GM23338 (cell line): ENCODE measurements around the gene U2SURP. TPM values are rescaled to one million over a fixed set of nuclear protein-coding genes. Genes with fewer than 3 reads are reported as not detected.
A peak's percentile ranks its signal among the peaks of the same experiment; 100 is the strongest.

Source experiments
- ATAC-seq: fragments of 200-7000 bp; cut with Tn5 transposase; 3 replicates; pipeline ENCODE4 v1.9.1; 2020
- DNase-seq: peaks from one replicate; pipeline ENCODE4 v3.0.0-alpha.2; 2015; ENCODE audit warnings: low spot score
- H2AFZ ChIP-seq: fragments of 200-600 bp; sonication (generic); 2 replicates; pipeline ENCODE4 v1.8.0; 2016; ENCODE audit warnings: antibody characterized with exemption, mild to moderate bottlenecking, moderate library complexity
- H3F3A ChIP-seq: fragments of 200-600 bp; sonication (generic); replicated peaks from 2 replicates; pipeline ENCODE4 v1.8.0; 2017; ENCODE audit warnings: antibody characterized with exemption, mixed run types, low read depth
- H3K27ac ChIP-seq: fragments of 200-600 bp; sonication (generic); 2 replicates; pipeline ENCODE4 v1.6.1; 2016; ENCODE audit warnings: low read depth
- H3K27me3 ChIP-seq: fragments of 200-600 bp; sonication (generic); 2 replicates; pipeline ENCODE4 v1.8.0; 2016; ENCODE audit warnings: mild to moderate bottlenecking, mixed run types, moderate library complexity; ENCODE audit not compliant: insufficient read depth
- H3K36me3 ChIP-seq: fragments of 200-600 bp; sonication (generic); 2 replicates; pipeline ENCODE4 v1.8.0; 2016; ENCODE audit warnings: mild to moderate bottlenecking; ENCODE audit not compliant: insufficient read depth
- H3K4me1 ChIP-seq: fragments of 200-600 bp; sonication (generic); 2 replicates; pipeline ENCODE4 v1.8.0; 2016; ENCODE audit warnings: mild to moderate bottlenecking, moderate library complexity; ENCODE audit not compliant: insufficient read depth
- H3K4me2 ChIP-seq: fragments of 200-600 bp; sonication (generic); 2 replicates; pipeline ENCODE4 v1.7.1; 2017; ENCODE audit warnings: mixed run types
- H3K4me3 ChIP-seq: fragments of 200-600 bp; sonication (generic); 2 replicates; pipeline ENCODE4 v1.6.1; 2016; ENCODE audit warnings: mixed run types
- H3K79me2 ChIP-seq: fragments of 200-600 bp; sonication (generic); replicated peaks from 2 replicates; pipeline ENCODE4 v1.8.0; 2017; ENCODE audit warnings: mild to moderate bottlenecking; ENCODE audit not compliant: insufficient read depth
- H3K9me2 ChIP-seq: fragments of 200-600 bp; sonication (generic); 2 replicates; pipeline ENCODE4 v1.8.0; 2017; ENCODE audit not compliant: insufficient read depth
- H4K20me1 ChIP-seq: fragments of 200-600 bp; sonication (generic); replicated peaks from 2 replicates; pipeline ENCODE4 v1.8.0; 2017; ENCODE audit warnings: mild to moderate bottlenecking; ENCODE audit not compliant: insufficient read depth
- H3K27ac Mint-ChIP-seq: 2 replicates; pipeline ENCODE4 v1.8.0; 2020; ENCODE audit warnings: inconsistent platforms, mild to moderate bottlenecking, moderate library complexity, mixed read lengths
- H3K27me3 Mint-ChIP-seq: 3 replicates; pipeline ENCODE4 v1.8.0; 2022; ENCODE audit warnings: low read depth, mild to moderate bottlenecking, moderate library complexity, mixed read lengths, inconsistent platforms; ENCODE audit not compliant: insufficient read depth, poor library complexity
- H3K36me3 Mint-ChIP-seq: 3 replicates; pipeline ENCODE4 v1.8.0; 2021; ENCODE audit warnings: low read depth, mild to moderate bottlenecking, inconsistent platforms, moderate library complexity, mixed read lengths
- H3K4me1 Mint-ChIP-seq: 3 replicates; pipeline ENCODE4 v1.8.0; 2020; ENCODE audit warnings: mild to moderate bottlenecking, inconsistent platforms, mixed read lengths
- H3K4me3 Mint-ChIP-seq: 3 replicates; pipeline ENCODE4 v1.8.0; 2021; ENCODE audit warnings: moderate library complexity, mild to moderate bottlenecking, inconsistent platforms, mixed read lengths
- H3K9me3 Mint-ChIP-seq: 3 replicates; pipeline ENCODE4 v1.8.0; 2020; ENCODE audit warnings: moderate library complexity, mild to moderate bottlenecking, inconsistent platforms, mixed read lengths
- EZH2phosphoT487 ChIP-seq: fragments of 200-600 bp; sonication (generic); IDR thresholded peaks from one replicate; pipeline ENCODE4 v1.8.1; 2018; ENCODE audit warnings: antibody characterized with exemption; ENCODE audit not compliant: unreplicated experiment
- polyA plus RNA-seq: library from polyadenylated mRNA; unstranded; fragments of >200 nt; fragmentation: Nextera tagmentation; extraction: Ambion mirVana; gene quantifications from 2 replicates; pipeline ENCODE4 v1.2.1, GENCODE V29; 2016
- total RNA-seq: library from RNA; depleted of rRNA; stranded (reverse); fragments of >200 nt; shearing (Covaris generic); gene quantifications from 2 replicates; pipeline ENCODE4 v1.2.3, GENCODE V29; 2014
- TF ChIP-seq, protein P1 (sequence below): fragments of 250-450 bp; sonication (Bioruptor Pico); IDR thresholded peaks from 2 replicates; pipeline ENCODE4 v1.5.0; 2020; ENCODE audit warnings: mild to moderate bottlenecking, moderate library complexity
- TF ChIP-seq, protein P2 (sequence below): IDR thresholded peaks from one replicate; pipeline ENCODE4 v1.6.1; 2018; ENCODE audit warnings: antibody characterized with exemption; ENCODE audit not compliant: unreplicated experiment
- TF ChIP-seq, protein P3 (sequence below), 2 experiments: fragments of 200-600 bp in 1 of 2; sonication (generic) in 1 of 2; conservative IDR thresholded peaks; 2 replicates each; pipeline versions ENCODE4 v1.5.1 to v1.6.1; 2016 to 2017; ENCODE audit warnings: antibody characterized with exemption in 2 of 2, low read depth in 2 of 2, mild to moderate bottlenecking in 2 of 2, moderate library complexity in 1 of 2

U2SURP gene
- total and polyA plus RNA-seq, 2 experiments from 2014 or later = 116 to 372 TPM

DNA sequence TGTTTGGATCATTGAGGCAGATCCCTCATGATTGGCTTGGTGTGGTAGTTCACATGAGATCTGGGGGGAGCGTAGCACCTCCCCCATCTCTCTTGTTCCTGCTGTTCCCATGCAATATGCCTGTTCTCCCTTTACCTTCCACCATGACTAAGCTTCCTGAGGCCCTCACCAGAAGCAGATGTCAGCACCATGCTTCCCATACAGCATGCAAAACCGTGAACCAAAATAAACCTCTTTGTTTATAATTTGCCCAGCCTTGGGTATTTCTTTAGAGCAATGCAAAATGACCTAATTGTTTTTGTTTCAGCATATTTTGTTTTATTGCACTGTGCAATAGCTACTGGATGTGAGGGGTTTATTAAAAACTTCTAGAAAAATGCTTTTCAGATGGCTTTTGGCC is 61.6 kb downstream of the U2SURP start:
- peaks cover 2% of the 10 kb centered on the region for H3K27me3 Mint-ChIP-seq
- Histone ChIP-seq H3K27me3 (no peaks in the 10 kb centered on the region), H3K4me1 (peaks cover 3% of the 10 kb centered on the region; the same call in 1 of the 2 replicates), H3K36me3 (no peaks in the 10 kb centered on the region), H2AFZ (no peak overlapping the region), H3K79me2 (no peaks in the 10 kb centered on the region), H3K27ac (no peak overlapping the region), H4K20me1 (no peaks in the 10 kb centered on the region), H3K4me3 (no peak overlapping the region), H3K9me2 (peaks cover 5% of the 10 kb centered on the region; the same call in 1 of the 2 replicates), H3F3A (0 out of 2 replicates have a peak, but pooled peaks cover 4% of the 10 kb centered on the region), H3K4me2 (no peak overlapping the region)
- peak; percentile 28; the same call in 2 of the 3 replicates for ATAC-seq
- no peak for DNase-seq
- TF ChIP-seq, protein P1, sequence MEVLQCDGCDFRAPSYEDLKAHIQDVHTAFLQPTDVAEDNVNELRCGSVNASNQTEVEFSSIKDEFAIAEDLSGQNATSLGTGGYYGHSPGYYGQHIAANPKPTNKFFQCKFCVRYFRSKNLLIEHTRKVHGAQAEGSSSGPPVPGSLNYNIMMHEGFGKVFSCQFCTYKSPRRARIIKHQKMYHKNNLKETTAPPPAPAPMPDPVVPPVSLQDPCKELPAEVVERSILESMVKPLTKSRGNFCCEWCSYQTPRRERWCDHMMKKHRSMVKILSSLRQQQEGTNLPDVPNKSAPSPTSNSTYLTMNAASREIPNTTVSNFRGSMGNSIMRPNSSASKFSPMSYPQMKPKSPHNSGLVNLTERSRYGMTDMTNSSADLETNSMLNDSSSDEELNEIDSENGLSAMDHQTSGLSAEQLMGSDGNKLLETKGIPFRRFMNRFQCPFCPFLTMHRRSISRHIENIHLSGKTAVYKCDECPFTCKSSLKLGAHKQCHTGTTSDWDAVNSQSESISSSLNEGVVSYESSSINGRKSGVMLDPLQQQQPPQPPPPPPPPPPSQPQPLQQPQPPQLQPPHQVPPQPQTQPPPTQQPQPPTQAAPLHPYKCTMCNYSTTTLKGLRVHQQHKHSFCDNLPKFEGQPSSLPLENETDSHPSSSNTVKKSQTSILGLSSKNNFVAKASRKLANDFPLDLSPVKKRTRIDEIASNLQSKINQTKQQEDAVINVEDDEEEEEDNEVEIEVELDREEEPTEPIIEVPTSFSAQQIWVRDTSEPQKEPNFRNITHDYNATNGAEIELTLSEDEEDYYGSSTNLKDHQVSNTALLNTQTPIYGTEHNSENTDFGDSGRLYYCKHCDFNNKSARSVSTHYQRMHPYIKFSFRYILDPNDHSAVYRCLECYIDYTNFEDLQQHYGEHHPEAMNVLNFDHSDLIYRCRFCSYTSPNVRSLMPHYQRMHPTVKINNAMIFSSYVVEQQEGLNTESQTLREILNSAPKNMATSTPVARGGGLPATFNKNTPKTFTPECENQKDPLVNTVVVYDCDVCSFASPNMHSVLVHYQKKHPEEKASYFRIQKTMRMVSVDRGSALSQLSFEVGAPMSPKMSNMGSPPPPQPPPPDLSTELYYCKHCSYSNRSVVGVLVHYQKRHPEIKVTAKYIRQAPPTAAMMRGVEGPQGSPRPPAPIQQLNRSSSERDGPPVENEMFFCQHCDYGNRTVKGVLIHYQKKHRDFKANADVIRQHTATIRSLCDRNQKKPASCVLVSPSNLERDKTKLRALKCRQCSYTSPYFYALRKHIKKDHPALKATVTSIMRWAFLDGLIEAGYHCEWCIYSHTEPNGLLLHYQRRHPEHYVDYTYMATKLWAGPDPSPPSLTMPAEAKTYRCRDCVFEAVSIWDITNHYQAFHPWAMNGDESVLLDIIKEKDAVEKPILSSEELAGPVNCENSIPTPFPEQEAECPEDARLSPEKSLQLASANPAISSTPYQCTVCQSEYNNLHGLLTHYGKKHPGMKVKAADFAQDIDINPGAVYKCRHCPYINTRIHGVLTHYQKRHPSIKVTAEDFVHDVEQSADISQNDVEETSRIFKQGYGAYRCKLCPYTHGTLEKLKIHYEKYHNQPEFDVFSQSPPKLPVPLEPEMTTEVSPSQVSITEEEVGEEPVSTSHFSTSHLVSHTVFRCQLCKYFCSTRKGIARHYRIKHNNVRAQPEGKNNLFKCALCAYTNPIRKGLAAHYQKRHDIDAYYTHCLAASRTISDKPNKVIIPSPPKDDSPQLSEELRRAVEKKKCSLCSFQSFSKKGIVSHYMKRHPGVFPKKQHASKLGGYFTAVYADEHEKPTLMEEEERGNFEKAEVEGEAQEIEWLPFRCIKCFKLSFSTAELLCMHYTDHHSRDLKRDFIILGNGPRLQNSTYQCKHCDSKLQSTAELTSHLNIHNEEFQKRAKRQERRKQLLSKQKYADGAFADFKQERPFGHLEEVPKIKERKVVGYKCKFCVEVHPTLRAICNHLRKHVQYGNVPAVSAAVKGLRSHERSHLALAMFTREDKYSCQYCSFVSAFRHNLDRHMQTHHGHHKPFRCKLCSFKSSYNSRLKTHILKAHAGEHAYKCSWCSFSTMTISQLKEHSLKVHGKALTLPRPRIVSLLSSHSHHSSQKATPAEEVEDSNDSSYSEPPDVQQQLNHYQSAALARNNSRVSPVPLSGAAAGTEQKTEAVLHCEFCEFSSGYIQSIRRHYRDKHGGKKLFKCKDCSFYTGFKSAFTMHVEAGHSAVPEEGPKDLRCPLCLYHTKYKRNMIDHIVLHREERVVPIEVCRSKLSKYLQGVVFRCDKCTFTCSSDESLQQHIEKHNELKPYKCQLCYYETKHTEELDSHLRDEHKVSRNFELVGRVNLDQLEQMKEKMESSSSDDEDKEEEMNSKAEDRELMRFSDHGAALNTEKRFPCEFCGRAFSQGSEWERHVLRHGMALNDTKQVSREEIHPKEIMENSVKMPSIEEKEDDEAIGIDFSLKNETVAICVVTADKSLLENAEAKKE (CRISPR knock-in tag) = peak; percentile 58; the same call in 1 of the 2 replicates
- TF ChIP-seq, protein P2, sequence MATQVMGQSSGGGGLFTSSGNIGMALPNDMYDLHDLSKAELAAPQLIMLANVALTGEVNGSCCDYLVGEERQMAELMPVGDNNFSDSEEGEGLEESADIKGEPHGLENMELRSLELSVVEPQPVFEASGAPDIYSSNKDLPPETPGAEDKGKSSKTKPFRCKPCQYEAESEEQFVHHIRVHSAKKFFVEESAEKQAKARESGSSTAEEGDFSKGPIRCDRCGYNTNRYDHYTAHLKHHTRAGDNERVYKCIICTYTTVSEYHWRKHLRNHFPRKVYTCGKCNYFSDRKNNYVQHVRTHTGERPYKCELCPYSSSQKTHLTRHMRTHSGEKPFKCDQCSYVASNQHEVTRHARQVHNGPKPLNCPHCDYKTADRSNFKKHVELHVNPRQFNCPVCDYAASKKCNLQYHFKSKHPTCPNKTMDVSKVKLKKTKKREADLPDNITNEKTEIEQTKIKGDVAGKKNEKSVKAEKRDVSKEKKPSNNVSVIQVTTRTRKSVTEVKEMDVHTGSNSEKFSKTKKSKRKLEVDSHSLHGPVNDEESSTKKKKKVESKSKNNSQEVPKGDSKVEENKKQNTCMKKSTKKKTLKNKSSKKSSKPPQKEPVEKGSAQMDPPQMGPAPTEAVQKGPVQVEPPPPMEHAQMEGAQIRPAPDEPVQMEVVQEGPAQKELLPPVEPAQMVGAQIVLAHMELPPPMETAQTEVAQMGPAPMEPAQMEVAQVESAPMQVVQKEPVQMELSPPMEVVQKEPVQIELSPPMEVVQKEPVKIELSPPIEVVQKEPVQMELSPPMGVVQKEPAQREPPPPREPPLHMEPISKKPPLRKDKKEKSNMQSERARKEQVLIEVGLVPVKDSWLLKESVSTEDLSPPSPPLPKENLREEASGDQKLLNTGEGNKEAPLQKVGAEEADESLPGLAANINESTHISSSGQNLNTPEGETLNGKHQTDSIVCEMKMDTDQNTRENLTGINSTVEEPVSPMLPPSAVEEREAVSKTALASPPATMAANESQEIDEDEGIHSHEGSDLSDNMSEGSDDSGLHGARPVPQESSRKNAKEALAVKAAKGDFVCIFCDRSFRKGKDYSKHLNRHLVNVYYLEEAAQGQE = no peak
- TF ChIP-seq EZH2phosphoT487 = no peak
- TF ChIP-seq, protein P3, sequence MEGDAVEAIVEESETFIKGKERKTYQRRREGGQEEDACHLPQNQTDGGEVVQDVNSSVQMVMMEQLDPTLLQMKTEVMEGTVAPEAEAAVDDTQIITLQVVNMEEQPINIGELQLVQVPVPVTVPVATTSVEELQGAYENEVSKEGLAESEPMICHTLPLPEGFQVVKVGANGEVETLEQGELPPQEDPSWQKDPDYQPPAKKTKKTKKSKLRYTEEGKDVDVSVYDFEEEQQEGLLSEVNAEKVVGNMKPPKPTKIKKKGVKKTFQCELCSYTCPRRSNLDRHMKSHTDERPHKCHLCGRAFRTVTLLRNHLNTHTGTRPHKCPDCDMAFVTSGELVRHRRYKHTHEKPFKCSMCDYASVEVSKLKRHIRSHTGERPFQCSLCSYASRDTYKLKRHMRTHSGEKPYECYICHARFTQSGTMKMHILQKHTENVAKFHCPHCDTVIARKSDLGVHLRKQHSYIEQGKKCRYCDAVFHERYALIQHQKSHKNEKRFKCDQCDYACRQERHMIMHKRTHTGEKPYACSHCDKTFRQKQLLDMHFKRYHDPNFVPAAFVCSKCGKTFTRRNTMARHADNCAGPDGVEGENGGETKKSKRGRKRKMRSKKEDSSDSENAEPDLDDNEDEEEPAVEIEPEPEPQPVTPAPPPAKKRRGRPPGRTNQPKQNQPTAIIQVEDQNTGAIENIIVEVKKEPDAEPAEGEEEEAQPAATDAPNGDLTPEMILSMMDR (conservative IDR thresholded peaks at IDR 0.05; ENCODE audit: low read depth in 2 of 2) = no peak
- no peak overlapping the region for H3K27ac Mint-ChIP-seq
- no peak overlapping the region for H3K4me3 Mint-ChIP-seq
- H3K36me3 Mint-ChIP-seq = peaks cover 10% of the 10 kb centered on the region; the same call in 2 of the 3 replicates
- no peaks in the 10 kb centered on the region for H3K9me3 Mint-ChIP-seq
- peaks cover 13% of the 10 kb centered on the region for H3K4me1 Mint-ChIP-seq
